HG03432 (cell line): ENCODE data around the gene ADIPOR2.

ENCODE experiments used
- ATAC-seq: cut with Tn5 transposase; IDR thresholded peaks from one replicate; pipeline ENCODE4 v1.9.1; 2021; ENCODE audit warnings: mild to moderate bottlenecking, moderate library complexity; ENCODE audit not compliant: unreplicated experiment

ADIPOR2 gene

GRCh38 chr12:1797011-1797901 is 106.4 kb downstream of the ADIPOR2 start:
- ATAC-seq, result peak; percentile 22

DNA sequence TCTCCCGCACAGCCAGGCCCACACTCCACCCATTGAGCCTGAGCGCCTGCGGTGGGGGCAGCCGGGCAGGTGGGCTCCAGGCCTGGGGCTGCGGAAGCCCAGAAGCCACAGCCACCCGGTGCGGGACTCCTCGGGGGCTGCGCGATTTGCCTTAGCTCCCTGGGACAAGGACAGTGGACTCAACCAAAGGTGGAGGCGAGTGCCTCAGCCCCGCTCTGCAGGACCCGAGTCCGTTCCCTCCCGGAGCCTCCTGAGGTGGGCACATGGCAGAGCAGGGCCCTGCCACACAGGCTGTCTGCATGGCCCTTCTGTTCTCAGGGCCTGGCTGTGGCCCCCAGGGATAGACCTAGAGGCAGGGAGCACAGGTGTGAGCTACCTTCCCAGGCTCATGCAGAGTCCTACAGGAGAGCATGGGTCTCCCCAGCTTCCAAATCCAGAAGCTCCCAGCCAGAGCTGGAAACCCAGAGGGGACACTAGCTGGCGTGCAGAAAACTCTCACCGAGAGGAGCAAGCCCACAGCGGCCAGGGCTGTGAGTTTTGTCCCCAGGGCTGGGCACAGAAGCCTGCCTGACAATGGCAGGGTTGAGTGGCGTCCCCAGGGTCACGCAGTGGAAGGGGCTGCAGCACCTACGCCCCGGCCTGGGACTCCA is 107.2 kb downstream of the ADIPOR2 start:
- no peak for ATAC-seq

GRCh38 chr12:1798641-1799020 is 107.8 kb downstream of the ADIPOR2 start:
- no peak for ATAC-seq

DNA sequence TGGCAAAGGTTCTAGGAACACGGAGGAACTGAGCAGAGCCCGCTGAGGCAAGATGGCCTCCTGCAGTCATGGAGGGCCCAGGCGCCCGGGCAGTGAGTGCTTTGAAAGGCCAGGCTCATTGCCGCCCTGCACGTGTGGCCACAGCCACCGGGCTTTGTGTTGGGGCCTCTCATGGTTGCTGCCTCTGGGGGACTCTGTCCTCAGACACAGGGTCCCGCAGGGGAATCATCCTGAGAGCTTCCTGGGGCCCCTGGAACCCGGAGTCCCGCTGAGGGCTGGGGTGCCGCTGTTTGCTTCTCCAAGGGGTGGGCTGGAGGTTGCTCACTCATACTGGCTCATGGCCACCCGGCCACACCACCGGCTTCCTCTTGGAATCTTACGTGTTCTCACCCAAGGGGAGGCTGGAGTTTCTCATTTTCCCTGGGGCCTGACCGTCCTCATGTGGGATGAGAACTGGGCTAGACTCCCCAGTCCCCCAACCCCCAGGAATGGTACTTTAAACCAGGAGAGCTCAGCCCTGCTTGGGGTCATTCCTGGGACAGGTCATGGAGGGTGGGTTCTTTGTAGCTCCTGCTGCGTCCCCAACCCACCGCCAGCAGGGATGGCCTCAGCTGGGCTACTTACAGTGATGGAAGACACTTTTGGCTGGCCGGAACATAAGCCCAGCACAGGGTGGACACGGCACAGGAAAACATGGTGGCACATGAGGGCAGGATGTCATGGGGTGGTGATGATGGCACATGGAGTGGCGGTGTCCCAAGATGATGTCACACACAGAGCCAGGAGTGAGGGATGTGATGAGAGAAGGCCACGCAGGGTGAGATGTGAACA is 108.4 kb downstream of the ADIPOR2 start:
- ATAC-seq, result no peak

DNA sequence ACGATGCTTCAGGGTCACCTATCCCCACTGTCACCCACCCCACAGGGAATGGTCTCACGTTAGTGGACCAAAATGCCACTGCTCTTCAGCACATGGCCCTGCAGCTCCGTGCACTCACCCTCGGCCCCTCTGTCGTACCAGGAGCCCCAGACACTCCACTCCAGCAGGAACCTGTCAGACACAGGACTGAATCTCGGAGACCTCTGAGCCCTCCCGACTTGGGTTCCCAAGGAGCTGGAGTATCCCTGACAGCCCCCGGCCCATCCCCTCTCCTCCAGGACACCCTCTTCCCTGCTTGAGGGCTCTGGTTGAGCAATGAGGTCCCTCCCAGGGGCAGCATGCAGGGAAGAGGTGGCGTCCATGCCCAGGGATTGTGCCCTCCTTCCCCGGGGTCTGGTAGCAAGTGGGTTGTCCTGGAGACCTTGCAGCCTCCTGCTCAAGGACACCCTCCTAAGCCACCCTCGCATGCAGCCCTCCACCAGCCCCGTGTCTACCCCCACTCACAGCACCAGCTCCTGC is 109.1 kb downstream of the ADIPOR2 start:
- ATAC-seq, result no peak

DNA sequence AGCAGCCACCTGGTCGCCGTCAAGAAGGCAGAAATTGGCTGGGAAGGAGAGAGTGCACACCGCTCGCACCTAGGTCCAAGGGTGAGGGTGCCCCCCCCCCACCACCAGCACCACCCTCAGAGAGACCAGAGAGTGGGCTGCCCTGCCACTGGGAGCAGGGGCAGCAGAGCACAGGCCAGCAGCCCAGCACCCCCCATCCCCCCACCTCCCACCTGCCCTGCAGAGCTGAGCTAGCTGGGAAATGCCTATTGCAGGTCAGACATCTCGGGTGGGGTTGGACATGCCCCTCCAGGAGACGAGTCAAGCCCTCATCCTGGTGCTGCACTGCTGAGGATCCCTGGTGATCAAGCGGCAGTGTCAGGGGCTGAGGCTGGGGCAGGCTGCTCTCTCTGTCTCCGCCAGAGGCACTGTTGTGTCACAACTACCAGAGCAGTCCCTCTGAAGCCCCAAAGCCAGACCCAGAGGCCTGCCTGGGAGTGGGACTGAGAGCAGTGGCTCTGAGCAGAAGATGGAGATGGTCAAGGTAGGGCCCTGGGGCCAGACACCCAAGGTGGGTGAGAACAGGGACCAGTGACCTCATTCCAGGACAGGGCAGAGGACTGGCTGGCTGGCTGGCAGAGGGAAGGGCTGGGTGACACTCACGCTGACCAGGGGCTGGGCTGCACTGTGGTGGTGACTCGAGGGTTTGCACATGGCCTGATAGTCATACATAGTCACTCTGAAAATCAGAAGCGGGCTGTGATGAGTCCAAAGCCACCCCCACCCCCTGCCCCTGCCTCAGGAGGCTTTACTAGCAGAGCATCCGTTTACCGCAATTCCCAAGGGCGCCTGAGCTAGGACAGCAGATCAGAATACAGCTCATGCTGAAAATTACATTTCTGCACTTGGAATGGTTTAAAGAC is 109.8 kb downstream of the ADIPOR2 start:
- ATAC-seq, result no peak

DNA sequence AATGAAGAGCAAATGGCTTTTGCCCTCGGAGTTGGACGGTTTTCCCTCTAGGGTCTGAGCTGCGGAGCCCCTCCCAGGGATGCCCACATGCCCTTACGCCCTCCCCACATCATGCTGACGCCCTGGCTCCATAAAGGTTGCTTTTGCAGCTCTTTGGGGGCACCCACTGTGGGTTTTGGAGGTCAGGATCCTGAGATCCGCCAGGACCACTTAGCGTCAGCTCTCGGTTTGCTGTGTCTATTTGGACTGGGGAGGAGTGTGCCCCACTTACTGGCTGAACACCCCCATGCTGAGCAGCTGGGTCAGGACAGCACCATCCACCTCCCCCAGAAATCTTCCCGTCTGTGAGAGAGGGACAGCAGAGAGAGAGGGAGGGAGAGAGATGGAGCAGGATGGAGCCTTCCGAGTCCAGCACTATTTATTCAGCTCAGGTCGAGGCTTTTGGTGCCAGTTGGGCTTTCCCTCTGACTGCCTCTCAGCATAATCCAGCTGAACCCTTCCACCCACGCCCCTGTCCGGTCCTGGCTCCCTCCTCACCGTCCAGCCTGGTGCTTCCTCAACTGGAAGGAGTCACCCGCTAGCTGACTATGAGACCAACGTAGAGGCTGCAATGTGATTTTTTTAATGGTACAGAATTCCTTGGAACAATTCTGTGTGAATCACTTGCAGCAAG is 110.6 kb downstream of the ADIPOR2 start:
- ATAC-seq, result no peak

DNA sequence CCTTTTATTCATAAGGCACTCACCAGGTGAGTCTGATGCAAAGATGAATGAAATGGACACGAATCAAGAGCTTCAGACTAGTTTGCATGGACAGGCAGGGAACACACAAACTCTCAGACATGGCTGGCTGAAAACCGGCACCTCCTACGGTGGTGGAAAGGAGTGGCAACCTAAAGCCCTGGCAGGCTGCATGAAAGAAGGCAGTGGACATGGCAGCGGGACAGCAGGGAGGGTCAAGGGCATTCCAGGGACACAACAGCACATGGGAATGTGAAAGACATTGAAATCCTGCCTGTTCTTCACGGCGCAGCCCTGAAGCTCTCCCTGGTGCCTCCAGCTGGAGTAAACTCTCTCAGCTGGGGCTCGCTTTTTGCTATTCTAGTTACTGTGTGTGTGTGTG is 112.9 kb downstream of the ADIPOR2 start:
- no peak for ATAC-seq

DNA sequence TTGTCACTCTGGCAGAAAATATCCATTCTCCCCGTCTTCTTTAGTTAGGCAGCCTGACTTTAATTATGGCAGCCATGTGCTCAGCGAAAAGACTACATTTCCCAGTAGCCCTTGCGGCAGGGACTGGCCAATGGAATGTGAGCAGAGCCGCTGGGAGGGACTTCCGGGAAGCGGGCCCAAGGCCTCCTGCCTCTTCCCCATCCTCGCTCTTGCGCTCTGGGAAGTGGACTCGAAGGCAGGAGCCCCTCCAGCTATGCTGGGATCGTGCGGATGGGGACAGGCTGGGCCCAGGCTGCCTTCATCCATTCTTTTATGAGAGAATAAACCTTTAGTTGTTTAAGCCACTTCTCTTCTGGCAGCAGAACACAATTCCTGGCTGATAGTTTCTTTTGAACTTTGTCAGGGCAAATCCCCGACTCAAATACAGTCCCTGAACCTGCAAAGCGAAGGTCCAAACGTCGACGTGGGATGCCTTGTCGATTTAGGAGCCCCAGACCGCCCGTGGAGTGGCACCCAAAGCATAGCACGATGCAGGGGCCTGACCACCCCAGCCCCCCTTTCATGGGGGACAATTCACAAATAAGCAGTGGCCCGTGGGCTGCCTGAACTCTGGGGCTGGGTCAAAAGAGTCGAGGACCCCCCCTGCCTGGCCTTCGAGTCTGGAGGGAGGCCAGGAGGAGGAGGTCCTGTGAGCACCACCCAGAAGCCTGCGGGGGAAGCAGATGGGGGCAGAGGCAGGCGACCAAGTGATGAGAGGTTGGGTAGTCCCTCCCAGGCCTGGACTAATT is 113.9 kb downstream of the ADIPOR2 start:
- ATAC-seq, result peak; percentile 74

DNA sequence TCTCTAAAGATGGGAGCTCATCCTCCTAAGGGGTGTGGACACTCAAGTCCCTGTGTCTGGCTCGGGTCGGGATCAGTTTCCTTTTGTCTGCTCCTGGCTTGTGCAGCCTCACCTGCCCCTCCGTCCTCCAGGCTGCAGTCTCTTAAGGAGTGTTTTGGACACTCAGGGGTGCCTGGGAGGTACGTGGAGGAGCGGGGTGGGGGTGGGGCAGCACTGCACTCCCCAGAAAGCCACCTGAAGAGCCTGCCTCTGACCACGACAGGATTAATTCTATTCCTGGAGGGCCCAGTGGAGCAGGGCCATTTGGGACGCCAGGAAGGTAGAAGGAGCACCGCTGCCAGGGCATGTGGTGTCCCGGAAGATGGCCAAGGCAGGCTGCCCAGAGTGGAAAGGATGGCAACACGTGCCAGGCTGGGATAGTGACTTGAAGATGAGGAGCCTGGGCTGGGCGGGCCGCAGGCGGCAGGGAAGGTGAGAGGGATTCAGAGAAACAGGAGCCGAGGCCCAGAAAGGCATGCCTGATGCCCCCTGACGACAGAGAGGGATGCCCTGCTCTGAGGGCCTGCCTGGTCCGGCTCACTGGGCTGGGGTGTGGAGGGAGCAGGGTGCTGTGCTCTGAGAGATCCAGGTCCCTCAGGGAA is 114.7 kb downstream of the ADIPOR2 start:
- ATAC-seq, result no peak

- no peak for ATAC-seq
Measured at GRCh38 chr12:1806301-1807086, 115.6 kb downstream of the ADIPOR2 start.

- no peak for ATAC-seq
Measured at GRCh38 chr12:1807087-1807860, 116.4 kb downstream of the ADIPOR2 start.

DNA sequence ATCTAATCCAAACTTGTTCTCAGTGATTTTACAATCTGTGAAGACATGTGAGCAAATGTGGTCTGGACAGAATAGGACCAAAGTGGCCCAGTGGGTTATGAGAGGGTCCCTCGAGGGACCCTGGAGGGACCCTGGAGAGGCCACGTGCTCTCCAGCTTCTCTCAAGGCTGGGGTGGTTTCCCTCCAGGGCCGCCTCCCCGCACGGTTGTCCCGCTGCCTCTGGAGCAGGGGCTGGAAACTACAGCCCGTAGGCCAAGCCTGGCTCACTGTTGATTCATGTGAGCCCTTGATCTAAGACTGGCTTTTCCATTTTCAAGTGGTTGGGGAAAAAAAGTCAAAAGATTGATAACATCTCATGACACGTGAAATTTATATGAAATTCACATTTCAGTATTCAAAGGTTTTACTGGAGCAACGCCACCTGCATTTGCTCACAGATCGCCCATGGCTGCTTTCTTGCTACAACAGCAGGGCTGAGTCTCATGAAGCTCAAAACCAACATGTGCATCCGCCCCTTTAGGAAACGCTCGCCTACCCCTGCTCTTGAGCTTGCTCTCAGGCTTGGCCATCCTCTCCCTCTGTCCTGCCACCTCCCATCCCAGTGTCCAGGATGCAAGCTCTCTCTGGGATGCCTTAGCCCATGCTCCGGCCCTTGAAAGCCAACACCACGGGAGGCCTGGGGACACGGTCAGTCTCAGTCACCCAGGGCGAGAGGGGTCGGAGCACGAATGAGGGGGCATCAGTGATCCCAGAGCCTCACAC is 117.3 kb downstream of the ADIPOR2 start:
- ATAC-seq, result no peak

DNA sequence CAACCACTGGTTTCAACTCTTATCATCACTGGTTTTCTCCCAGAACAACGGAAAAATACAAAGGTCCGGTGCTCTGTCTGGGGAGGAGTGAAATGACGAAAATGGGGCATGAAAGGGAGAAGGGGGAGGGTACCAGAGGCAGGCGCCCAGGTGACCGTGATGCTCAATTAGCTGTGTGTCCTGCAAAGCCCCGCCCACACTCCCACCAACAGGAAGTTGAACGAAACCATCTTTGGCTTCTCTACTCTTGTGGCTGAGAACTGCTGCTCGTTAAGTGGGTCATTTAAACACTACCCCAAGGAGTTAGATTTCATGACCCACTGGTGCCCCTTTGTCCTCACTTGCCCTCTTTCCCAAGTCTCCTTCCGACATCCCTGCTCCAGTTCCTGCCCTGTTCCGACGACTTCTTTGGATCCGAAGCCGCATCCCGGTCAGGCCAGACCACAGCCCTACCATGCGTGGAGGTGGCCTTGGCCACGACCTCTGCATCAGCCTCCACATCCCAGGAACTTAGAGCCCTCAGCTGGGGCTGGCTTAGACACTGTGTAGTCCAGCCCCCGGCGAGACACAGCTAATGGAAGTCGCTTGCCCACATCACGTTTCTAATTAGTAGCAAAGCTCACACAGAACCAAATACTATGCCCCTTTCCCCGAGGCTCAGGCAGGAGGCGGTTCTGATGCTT is 118.1 kb downstream of the ADIPOR2 start:
- ATAC-seq, result no peak

DNA sequence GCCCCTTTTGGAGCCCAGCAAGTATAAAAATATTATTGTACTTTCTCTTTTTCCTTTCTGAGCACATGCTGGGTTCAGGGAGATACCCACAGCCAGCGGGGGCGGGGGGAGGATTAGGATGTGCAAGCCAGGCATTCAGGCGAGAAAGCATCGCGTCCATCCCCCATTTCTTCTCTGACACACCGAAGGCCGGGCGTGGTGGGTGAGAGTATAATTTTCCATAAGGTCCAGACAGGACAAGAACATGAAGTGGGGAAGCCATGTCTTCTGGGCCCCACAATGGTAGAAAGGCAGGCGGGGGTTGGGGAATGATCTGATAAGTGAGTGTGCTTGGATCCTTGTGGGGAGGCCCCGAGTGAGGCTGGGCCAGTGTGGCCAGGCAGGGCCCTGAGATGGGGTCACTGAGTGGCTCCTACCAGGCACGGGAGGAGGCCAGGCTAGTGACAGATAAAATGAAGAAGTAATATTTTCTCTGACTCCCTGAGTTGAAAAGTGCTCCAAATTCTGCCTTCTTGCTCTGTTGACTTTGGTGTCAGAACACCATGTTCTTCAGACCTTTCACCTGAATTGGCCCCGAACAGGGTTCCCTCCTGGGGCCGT is 118.8 kb downstream of the ADIPOR2 start:
- no peak for ATAC-seq
